Central memory CD8-positive, alpha-beta T cell (primary cell): ENCODE data around the gene PRKAG2.
"Not testable (repeated sequence)": the region's sequence is repeated elsewhere in the genome, so short reads cannot be mapped to it uniquely, and the experiment has no call there.

ENCODE experiments used
- ATAC-seq: fragments of 150-1000 bp; cut with Tn5 transposase; replicated peaks from 2 replicates; pipeline ENCODE4 v1.10.0; 2022; ENCODE audit warnings: mild to moderate bottlenecking, moderate FRiP score, moderate number of reproducible peaks; ENCODE audit not compliant: poor library complexity, severe bottlenecking; ENCODE audit errors: extremely low read depth
- DNase-seq, 2 donors: peaks; one replicate each; pipeline ENCODE4 v3.0.0; 2021; ENCODE audit warnings: low spot score in 2 of 2
- H3K27ac Mint-ChIP-seq: one replicate; pipeline ENCODE4 v1.8.0; 2022; ENCODE audit warnings: low read depth, mild to moderate bottlenecking, moderate library complexity, mixed read lengths
- H3K27me3 Mint-ChIP-seq: one replicate; pipeline ENCODE4 v1.8.0; 2022; ENCODE audit warnings: mixed read lengths
- H3K36me3 Mint-ChIP-seq: one replicate; pipeline ENCODE4 v1.8.0; 2022; ENCODE audit warnings: mild to moderate bottlenecking, moderate library complexity, mixed read lengths; ENCODE audit not compliant: insufficient read depth
- H3K4me1 Mint-ChIP-seq: one replicate; pipeline ENCODE4 v1.8.0; 2022; ENCODE audit warnings: mixed read lengths
- H3K4me3 Mint-ChIP-seq: one replicate; pipeline ENCODE4 v1.8.0; 2022; ENCODE audit warnings: mild to moderate bottlenecking, moderate library complexity, mixed read lengths
- H3K9me3 Mint-ChIP-seq: one replicate; pipeline ENCODE4 v1.8.0; 2022; ENCODE audit warnings: mixed read lengths

The PRKAG2 gene

DNA sequence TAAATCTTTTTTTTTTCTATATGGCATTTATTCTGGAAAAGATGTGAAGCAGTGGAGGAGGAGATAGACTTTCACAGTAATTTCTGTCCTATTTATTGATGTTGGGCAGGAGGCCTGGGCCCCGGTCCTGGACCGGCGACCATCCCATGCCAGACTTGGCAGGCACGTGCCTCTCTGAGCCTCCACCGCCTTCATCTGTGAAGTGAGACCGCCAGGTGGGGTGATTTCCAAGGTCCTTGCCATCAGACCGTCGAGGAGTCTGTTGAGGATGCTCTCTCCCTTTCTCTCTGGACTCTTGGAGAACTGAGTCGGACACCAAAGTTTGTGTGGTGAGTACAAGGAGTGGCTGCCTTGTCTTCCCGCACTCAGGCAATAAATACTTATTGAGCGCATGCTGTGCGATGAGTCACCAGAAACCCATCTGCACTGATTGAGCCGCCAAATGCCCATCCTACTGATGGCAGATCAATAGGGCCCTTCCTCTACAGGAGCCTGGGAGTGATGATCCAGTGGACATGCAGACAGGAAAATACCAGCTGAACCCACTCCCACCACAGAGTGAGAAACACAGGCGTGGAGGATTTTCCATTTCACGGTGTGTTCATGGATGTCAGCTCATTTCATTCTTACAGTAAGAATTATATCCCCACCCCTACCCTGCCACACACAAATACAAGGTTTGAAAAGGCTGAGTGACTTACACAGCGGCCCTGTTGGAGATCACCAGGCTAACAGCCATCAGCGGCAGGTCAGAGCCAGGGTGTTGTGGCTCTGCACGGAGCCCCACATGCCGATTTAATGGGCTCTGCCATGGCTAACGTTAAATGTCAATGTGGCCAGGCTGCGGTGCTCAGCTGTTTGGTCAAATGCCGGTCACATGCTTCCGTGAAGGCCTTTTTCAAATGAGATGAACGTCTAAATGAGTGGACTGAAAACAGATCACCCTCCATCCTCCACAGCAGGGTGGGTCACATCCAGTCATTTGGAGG lies 11.5 kb upstream of the PRKAG2 start:
- Mint-ChIP-seq H3K27me3 (peaks cover 63% of the 10 kb centered on the region), H3K4me3 (no peak overlapping the region), H3K27ac (no peak overlapping the region), H3K36me3 (no peaks in the 10 kb centered on the region), H3K4me1 (peaks cover 4% of the 10 kb centered on the region), H3K9me3 (no peaks in the 10 kb centered on the region)
- DNase-seq, result no peak
- ATAC-seq, result no peak

- H3K27me3 Mint-ChIP-seq, result peaks cover 53% of the 10 kb centered on the region
- peaks cover 4% of the 10 kb centered on the region for H3K4me1 Mint-ChIP-seq
- no peaks in the 10 kb centered on the region for H3K9me3 Mint-ChIP-seq
- H3K4me3 Mint-ChIP-seq, result no peak overlapping the region
- no peaks in the 10 kb centered on the region for H3K36me3 Mint-ChIP-seq
- H3K27ac Mint-ChIP-seq, result no peak overlapping the region
- DNase-seq (no peak), ATAC-seq (no peak)
Measured at GRCh38 chr7:151886783-151887182, 9.9 kb upstream of the PRKAG2 start.

DNA sequence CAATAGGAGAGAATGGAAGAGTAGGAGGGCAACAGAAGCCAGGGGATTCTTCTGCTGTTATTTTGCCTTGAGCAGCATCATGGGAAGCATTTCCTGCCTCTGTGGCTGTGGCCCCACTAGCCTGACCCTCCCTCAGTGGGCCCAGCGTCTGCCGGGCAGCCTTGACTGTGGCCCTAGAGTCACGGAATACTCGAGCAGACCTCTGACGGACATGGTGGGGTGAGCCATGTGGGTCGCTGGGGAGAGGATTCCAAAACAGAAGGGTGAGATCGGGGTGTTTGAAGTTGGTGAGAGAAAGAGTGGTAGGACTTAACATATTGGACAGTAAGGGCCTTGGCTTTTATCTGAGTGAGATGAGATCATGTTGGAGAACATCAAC lies 8.3 kb upstream of the PRKAG2 start:
- no peaks in the 10 kb centered on the region for H3K36me3 Mint-ChIP-seq
- no peak overlapping the region for H3K27ac Mint-ChIP-seq
- peaks cover 37% of the 10 kb centered on the region for H3K27me3 Mint-ChIP-seq
- DNase-seq (no peak), ATAC-seq (no peak)
- no peaks in the 10 kb centered on the region for H3K9me3 Mint-ChIP-seq
- peaks cover 4% of the 10 kb centered on the region for H3K4me1 Mint-ChIP-seq
- H3K4me3 Mint-ChIP-seq, result no peak overlapping the region

GRCh38 chr7:151884312-151885201 lies 7.6 kb upstream of the PRKAG2 start:
- DNase-seq (no peak), ATAC-seq (no peak)
- H3K4me1 Mint-ChIP-seq, result peaks cover 4% of the 10 kb centered on the region
- H3K9me3 Mint-ChIP-seq, result no peaks in the 10 kb centered on the region
- H3K27ac Mint-ChIP-seq, result no peak overlapping the region
- no peaks in the 10 kb centered on the region for H3K36me3 Mint-ChIP-seq
- peaks cover 31% of the 10 kb centered on the region for H3K27me3 Mint-ChIP-seq
- H3K4me3 Mint-ChIP-seq, result no peak overlapping the region

- peaks cover 1% of the 10 kb centered on the region for H3K36me3 Mint-ChIP-seq
- H3K9me3 Mint-ChIP-seq, result no peaks in the 10 kb centered on the region
- no peak overlapping the region for H3K27ac Mint-ChIP-seq
- no peak for ATAC-seq
- H3K4me1 Mint-ChIP-seq, result peaks cover 4% of the 10 kb centered on the region
- no peak for DNase-seq
- peaks cover 25% of the 10 kb centered on the region for H3K27me3 Mint-ChIP-seq
- no peak overlapping the region for H3K4me3 Mint-ChIP-seq
Measured at GRCh38 chr7:151883857-151884256, 6.9 kb upstream of the PRKAG2 start.

GRCh38 chr7:151882734-151883133 lies 5.8 kb upstream of the PRKAG2 start:
- H3K36me3 Mint-ChIP-seq, result peaks cover 1% of the 10 kb centered on the region
- H3K27ac Mint-ChIP-seq, result no peak overlapping the region
- H3K4me1 Mint-ChIP-seq, result peaks cover 4% of the 10 kb centered on the region
- ATAC-seq (no peak), DNase-seq (no peak)
- H3K27me3 Mint-ChIP-seq, result peaks cover 25% of the 10 kb centered on the region
- no peaks in the 10 kb centered on the region for H3K9me3 Mint-ChIP-seq
- no peak overlapping the region for H3K4me3 Mint-ChIP-seq

DNA sequence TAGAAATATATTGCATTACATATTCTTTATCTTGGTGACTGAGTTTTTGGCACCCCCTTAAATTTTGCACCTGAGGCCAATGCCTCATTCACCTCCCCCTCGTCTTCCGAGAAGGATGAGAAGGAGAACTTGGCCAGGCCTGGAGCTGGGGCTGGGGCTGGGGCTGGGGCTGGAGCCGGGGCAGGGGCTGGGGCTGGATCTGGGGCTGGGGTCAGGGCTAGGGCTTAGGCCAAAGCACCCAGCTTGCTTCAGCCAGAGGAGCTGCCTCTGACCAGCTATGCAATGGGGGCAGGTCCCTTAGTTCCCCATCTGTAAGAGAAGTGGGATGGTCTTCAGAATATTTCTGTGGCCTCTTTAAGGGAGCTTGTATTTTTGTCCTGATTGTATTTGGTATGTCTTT lies 3.8 kb upstream of the PRKAG2 start:
- no peak overlapping the region for H3K4me3 Mint-ChIP-seq
- H3K27me3 Mint-ChIP-seq, result peaks cover 9% of the 10 kb centered on the region
- H3K9me3 Mint-ChIP-seq, result no peaks in the 10 kb centered on the region
- no peak overlapping the region for H3K27ac Mint-ChIP-seq
- peaks cover 12% of the 10 kb centered on the region for H3K36me3 Mint-ChIP-seq
- no peak for ATAC-seq
- no peak for DNase-seq
- peaks cover 6% of the 10 kb centered on the region for H3K4me1 Mint-ChIP-seq

- no peak for DNase-seq
- Mint-ChIP-seq H3K9me3 (no peaks in the 10 kb centered on the region), H3K27ac (peak overlapping the region; percentile 38), H3K27me3 (no peaks in the 10 kb centered on the region), H3K36me3 (peaks cover 18% of the 10 kb centered on the region), H3K4me3 (peak overlapping the region; percentile 98), H3K4me1 (peaks cover 14% of the 10 kb centered on the region)
- no peak for ATAC-seq
Measured at GRCh38 chr7:151877911-151878835, 1.3 kb upstream of the PRKAG2 start.

GRCh38 chr7:151875942-151876898 lies 695 bp downstream of the PRKAG2 start:
- no peaks in the 10 kb centered on the region for H3K9me3 Mint-ChIP-seq
- H3K27me3 Mint-ChIP-seq, result no peaks in the 10 kb centered on the region
- ATAC-seq (peak; percentile 52), DNase-seq (peak; percentile 43 to 47)
- peak overlapping the region; percentile 89 for H3K27ac Mint-ChIP-seq
- peaks cover 18% of the 10 kb centered on the region for H3K36me3 Mint-ChIP-seq
- peak overlapping the region; percentile 98 for H3K4me3 Mint-ChIP-seq
- H3K4me1 Mint-ChIP-seq, result peaks cover 29% of the 10 kb centered on the region

DNA sequence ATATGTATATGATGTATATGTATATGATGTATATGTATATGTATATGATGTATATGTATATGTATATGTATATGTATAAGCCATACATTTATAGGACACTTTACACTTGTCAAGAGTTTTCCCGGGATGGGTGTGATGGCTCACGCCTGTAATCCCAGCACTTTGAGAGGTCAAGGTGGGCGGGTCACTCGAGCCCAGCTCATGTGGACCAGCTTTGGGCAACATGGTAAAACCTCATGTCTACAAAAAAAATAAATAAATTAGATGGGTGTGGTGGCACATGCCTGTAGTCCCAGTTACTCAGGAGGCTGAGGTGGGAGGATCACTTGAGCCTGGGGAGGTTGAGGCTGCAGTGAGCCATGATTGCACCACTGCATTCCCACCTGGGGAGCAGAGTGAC lies 2.4 kb downstream of the PRKAG2 start:
- H3K36me3 Mint-ChIP-seq, result peaks cover 22% of the 10 kb centered on the region

GRCh38 chr7:151873402-151873965 lies 3.4 kb downstream of the PRKAG2 start:
- Mint-ChIP-seq H3K27ac (peak overlapping the region; percentile 42), H3K9me3 (no peaks in the 10 kb centered on the region), H3K4me3 (no peak overlapping the region), H3K4me1 (peaks cover 51% of the 10 kb centered on the region), H3K27me3 (no peaks in the 10 kb centered on the region), H3K36me3 (peaks cover 20% of the 10 kb centered on the region)
- DNase-seq, result no peak
- ATAC-seq, result no peak

More for the DNA sequence above, 2.4 kb downstream of the PRKAG2 start:
- Mint-ChIP-seq H3K4me1 (peaks cover 41% of the 10 kb centered on the region), H3K4me3 (peak overlapping the region; percentile 98)
- DNase-seq, H3K27me3 Mint-ChIP-seq, ATAC-seq, H3K27ac Mint-ChIP-seq, H3K9me3 Mint-ChIP-seq: not testable (repeated sequence)
